MCF 10A (cell line): ENCODE results near the gene CDC45. TPM values are rescaled to one million over a fixed set of nuclear protein-coding genes. Genes with fewer than 3 reads are reported as not detected.

Source experiments
- BruUV-seq: library from RNA; stranded (reverse); fragments of 400-500 nt; replicated peaks from 2 replicates; lab custom pipeline; 2021; lab: Mats Ljungman, UMichigan
- CTCF ChIA-PET: fragments of 300-600 bp; sonication (Branson Sonifier 250); formaldehyde crosslinking; extraction: SDS; loops from one replicate; lab custom pipeline; 2021; ENCODE audit warnings: antibody characterized with exemption, inconsistent platforms; lab: Yijun Ruan, JAX
- POLR2A ChIA-PET: fragments of 300-600, 350-650 bp; sonication (Branson Sonifier 250); formaldehyde crosslinking; extraction: SDS; loops from one replicate; lab custom pipeline; 2020; ENCODE audit warnings: antibody characterized with exemption, inconsistent platforms; lab: Yijun Ruan, JAX
- DNase-seq: peaks from one replicate; pipeline ENCODE4 v3.0.0-alpha.2; 2018; ENCODE audit not compliant: unreplicated experiment
- H3K27ac Mint-ChIP-seq: one replicate; pipeline ENCODE4 v1.8.0; 2022; ENCODE audit warnings: mild to moderate bottlenecking, low read depth, mixed read lengths; ENCODE audit not compliant: unreplicated experiment
- H3K27me3 Mint-ChIP-seq: one replicate; pipeline ENCODE4 v1.8.0; 2022; ENCODE audit warnings: mixed read lengths; ENCODE audit not compliant: insufficient read depth, unreplicated experiment
- H3K36me3 Mint-ChIP-seq: one replicate; pipeline ENCODE4 v1.8.0; 2022; ENCODE audit warnings: mild to moderate bottlenecking, moderate library complexity, mixed read lengths; ENCODE audit not compliant: insufficient read depth, unreplicated experiment
- H3K4me1 Mint-ChIP-seq: one replicate; pipeline ENCODE4 v1.8.0; 2022; ENCODE audit warnings: mixed read lengths; ENCODE audit not compliant: insufficient read depth, unreplicated experiment
- H3K4me3 Mint-ChIP-seq: one replicate; pipeline ENCODE4 v1.8.0; 2022; ENCODE audit warnings: mild to moderate bottlenecking, moderate library complexity, mixed read lengths; ENCODE audit not compliant: unreplicated experiment
- H3K9me3 Mint-ChIP-seq: one replicate; pipeline ENCODE4 v1.8.0; 2022; ENCODE audit warnings: mixed read lengths; ENCODE audit not compliant: unreplicated experiment
- intact Hi-C: fragments of 100-400 bp; cut with micrococcal nuclease; formaldehyde crosslinking; loops from 2 replicates; pipeline ENCODE4 v1.14.1; 2022
- total RNA-seq: library from RNA; stranded (reverse); gene quantifications from 2 replicates; pipeline ENCODE4 v1.2.3, GENCODE V29; 2022
- TF ChIP-seq, protein P1 (sequence below): fragments of 200-600 bp; IDR thresholded peaks from one replicate; pipeline ENCODE4 v1.8.0; 2022; ENCODE audit warnings: antibody characterized with exemption, mild to moderate bottlenecking; ENCODE audit not compliant: unreplicated experiment

Gene CDC45
- total RNA-seq, 1 experiment from 2014 or later = 18.6 TPM

DNA sequence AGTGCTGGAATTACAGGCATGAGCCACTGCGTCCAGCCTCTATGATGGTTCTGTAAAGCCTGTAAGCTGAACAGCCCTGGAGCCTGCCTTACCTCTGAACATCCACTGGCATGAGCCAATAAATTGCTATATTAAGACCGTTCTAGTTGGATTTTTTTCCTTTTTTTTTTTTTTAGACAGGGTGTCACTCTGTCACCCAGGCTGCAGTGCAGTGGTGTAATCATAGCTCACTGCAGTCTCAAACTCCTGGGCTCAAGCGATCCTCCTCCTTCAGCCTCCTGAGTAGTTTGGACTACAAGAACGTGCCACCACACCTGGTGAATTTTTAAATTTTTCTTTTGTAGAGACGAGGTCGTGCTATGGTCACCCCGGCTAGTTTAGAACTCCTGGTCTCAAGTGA is 70.7 kb downstream of the CDC45 start:
- H3K4me3 Mint-ChIP-seq = no peak overlapping the region
- no peak for DNase-seq
- intact Hi-C loops = no loop called here
- H3K36me3 Mint-ChIP-seq = peaks cover 5% of the 10 kb centered on the region
- H3K4me1 Mint-ChIP-seq = peaks cover 5% of the 10 kb centered on the region
- TF ChIP-seq, protein P1, sequence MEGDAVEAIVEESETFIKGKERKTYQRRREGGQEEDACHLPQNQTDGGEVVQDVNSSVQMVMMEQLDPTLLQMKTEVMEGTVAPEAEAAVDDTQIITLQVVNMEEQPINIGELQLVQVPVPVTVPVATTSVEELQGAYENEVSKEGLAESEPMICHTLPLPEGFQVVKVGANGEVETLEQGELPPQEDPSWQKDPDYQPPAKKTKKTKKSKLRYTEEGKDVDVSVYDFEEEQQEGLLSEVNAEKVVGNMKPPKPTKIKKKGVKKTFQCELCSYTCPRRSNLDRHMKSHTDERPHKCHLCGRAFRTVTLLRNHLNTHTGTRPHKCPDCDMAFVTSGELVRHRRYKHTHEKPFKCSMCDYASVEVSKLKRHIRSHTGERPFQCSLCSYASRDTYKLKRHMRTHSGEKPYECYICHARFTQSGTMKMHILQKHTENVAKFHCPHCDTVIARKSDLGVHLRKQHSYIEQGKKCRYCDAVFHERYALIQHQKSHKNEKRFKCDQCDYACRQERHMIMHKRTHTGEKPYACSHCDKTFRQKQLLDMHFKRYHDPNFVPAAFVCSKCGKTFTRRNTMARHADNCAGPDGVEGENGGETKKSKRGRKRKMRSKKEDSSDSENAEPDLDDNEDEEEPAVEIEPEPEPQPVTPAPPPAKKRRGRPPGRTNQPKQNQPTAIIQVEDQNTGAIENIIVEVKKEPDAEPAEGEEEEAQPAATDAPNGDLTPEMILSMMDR = no peak
- no peaks in the 10 kb centered on the region for H3K27me3 Mint-ChIP-seq
- H3K9me3 Mint-ChIP-seq = no peaks in the 10 kb centered on the region
- no peak overlapping the region for H3K27ac Mint-ChIP-seq
- POLR2A ChIA-PET = no interaction called here
- no TSS peak for BruUV-seq
- CTCF ChIA-PET = no interaction called here

DNA sequence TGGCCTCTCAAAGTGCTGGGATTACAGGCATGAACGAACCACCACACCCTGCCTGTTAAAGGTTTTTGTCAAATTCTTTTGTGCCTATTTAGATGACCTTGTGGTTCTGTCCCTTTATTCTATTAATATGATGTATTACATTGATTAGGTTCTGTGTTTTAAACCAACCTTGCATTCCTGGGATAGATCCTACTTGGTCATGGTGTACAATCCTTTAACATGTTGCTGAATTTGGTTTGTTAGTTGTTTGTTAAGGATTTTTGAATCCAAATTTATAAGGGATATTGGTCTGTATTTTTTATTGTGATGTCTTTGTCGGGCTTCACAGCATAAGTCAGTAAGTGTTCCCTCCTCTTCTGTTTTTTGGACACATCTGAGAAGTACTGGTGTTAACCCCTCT is 73.5 kb downstream of the CDC45 start:
- intact Hi-C loops = no loop called here
- ChIA-PET CTCF (interaction anchor here (0.6 to 0.7 kb wide), 2 partner anchors 506 to 1009 kb away, joined by 3 read pairs; no protein-coding TSS in a partner anchor), POLR2A (no interaction called here)
- H3K4me1 Mint-ChIP-seq = peaks cover 5% of the 10 kb centered on the region
- no peaks in the 10 kb centered on the region for H3K27me3 Mint-ChIP-seq
- no peak overlapping the region for H3K4me3 Mint-ChIP-seq
- peaks cover 5% of the 10 kb centered on the region for H3K36me3 Mint-ChIP-seq
- H3K27ac Mint-ChIP-seq = no peak overlapping the region
- no peaks in the 10 kb centered on the region for H3K9me3 Mint-ChIP-seq
- TF ChIP-seq, protein P1 = no peak
- no TSS peak for BruUV-seq
- no peak for DNase-seq

DNA sequence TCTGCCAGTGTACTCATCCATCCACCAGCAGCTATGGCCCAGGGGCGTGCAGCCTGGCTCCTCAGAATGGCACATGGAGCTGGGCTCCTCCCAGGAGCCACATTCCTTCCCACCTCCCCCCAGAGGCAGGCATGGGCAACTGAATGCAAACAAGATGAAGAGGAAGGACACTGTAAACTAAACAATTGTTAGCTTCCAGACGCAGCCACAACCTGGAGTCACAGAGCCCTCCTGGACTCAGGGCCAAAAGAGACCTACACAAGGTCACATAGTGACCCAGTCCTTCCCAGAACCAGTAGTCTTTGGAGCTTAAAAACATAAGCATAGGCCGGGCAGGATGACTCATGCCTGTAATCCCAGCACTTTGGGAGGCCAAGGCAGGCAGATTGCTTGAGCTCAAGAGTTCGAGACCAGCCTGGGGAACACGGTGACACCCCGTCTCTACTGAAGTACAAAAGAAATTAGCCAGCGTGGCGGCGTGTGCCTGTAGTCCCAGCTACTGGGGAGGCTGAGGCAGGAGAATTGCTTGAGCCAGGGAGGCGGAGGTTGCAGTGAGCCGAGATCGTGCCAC is 75.2 kb downstream of the CDC45 start:
- POLR2A ChIA-PET = interaction anchor here (1.2 to 1.5 kb wide), 2 partner anchors 9 to 14 kb away, joined by 3 to 5 read pairs; no protein-coding TSS in a partner anchor
- DNase-seq = peak; percentile 54
- Mint-ChIP-seq H3K9me3 (no peaks in the 10 kb centered on the region), H3K4me1 (peaks cover 5% of the 10 kb centered on the region), H3K36me3 (peaks cover 5% of the 10 kb centered on the region), H3K4me3 (no peak overlapping the region), H3K27me3 (no peaks in the 10 kb centered on the region), H3K27ac (no peak overlapping the region)
- intact Hi-C loops = no loop called here
- no TSS peak for BruUV-seq
- TF ChIP-seq, protein P1 = no peak
- CTCF ChIA-PET = interaction anchor here (1.1 to 1.4 kb wide), 2 partner anchors 13 to 76 kb away, joined by 3 to 4 read pairs; no protein-coding TSS in a partner anchor

DNA sequence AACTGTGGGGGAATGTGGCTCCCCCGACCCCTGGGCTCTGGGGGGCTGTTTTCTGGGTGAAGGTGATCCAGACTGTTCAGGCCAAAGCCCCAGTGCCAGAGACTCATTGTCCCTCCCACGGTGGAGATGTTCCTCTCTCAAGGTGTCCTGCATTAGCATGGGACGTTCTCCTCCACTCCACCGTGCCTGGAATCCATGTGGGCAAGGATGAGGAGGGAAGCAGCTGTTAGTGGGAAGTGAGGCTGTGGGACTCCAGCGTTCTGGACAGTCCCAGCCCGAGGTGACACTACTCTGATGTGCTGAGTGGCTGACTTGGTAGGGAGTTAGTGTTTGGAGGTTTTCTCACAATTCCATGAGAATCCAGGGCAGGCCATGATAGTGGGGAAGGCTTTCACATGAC is 75.9 kb downstream of the CDC45 start:
- DNase-seq = no peak
- ChIA-PET CTCF (no interaction called here), POLR2A (interaction anchor here (1.2 to 1.5 kb wide), 2 partner anchors 9 to 13 kb away, joined by 3 to 5 read pairs; no protein-coding TSS in a partner anchor)
- Mint-ChIP-seq H3K9me3 (no peaks in the 10 kb centered on the region), H3K36me3 (peaks cover 5% of the 10 kb centered on the region), H3K27ac (no peak overlapping the region), H3K27me3 (no peaks in the 10 kb centered on the region), H3K4me3 (no peak overlapping the region), H3K4me1 (peaks cover 5% of the 10 kb centered on the region)
- intact Hi-C loops = no loop called here
- TF ChIP-seq, protein P1 = no peak
- BruUV-seq = no TSS peak
